Left forelimb (tissue), 1 donor: ENCODE measurements around the gene GATA2.

Source experiments
- DNase-seq: peaks from one replicate; pipeline ENCODE4 v3.0.0-alpha.2; 2018; ENCODE audit warnings: low spot score

GATA2 gene

GRCh38 chr3:128473180-128473519 is 19.9 kb downstream of the GATA2 start:
- DNase-seq, result no peak

DNA sequence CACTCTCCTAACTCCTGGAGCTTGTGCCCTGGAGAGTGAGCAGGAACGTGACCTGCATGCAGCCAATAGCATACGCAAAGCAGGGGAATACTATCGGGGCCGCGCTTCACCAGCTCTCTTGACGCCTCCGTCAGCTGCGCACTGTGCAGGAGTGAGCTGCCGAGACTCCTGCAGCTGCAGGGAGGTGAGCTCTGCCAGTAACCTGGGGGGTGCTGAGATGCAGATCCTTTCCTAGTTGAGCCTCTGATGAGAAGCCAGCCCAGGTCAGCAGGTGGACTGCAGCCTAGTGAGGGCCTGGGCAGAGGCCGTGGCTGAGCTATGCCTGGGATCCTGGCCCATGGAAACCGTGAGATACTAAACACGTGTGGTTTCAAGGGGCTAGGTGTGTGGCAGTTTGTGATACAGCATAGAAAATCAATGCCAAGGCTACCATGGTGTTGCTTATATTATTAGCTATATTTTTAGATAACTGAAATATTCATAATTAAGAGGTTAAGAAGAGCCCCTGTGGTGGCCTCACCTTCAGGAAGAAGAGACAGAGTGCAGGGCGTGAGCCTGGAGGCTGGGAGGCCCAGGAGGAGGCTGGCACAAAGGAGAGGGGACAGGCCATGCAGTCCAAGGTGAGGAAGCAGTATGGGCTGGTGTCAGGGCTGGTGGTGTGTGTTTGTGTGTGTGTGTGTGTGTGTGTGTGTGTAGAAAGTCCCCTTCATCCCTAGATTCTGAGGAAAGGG is 20.4 kb downstream of the GATA2 start:
- DNase-seq, result no peak

DNA sequence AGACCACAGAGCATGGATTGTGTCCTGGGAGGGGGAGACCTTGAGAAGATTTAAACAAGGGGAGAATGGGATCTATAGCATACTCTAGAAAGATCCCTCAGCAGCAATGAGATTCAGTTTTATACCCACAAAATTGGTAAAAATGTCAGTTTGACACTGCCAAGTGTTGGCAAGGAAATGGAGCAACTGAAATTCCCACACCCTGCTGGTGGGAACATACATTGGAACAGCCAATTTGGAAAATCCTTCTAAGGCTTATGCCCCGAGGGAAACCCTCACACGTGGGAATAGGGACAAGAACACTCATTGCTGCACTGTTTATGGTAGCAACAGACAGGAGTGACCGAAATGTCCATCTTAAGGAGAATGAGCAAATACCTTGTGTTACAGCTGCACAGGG is 21.3 kb downstream of the GATA2 start:
- no peak for DNase-seq

- DNase-seq, result no peak
Measured at GRCh38 chr3:128471110-128471509, 21.9 kb downstream of the GATA2 start.

DNA sequence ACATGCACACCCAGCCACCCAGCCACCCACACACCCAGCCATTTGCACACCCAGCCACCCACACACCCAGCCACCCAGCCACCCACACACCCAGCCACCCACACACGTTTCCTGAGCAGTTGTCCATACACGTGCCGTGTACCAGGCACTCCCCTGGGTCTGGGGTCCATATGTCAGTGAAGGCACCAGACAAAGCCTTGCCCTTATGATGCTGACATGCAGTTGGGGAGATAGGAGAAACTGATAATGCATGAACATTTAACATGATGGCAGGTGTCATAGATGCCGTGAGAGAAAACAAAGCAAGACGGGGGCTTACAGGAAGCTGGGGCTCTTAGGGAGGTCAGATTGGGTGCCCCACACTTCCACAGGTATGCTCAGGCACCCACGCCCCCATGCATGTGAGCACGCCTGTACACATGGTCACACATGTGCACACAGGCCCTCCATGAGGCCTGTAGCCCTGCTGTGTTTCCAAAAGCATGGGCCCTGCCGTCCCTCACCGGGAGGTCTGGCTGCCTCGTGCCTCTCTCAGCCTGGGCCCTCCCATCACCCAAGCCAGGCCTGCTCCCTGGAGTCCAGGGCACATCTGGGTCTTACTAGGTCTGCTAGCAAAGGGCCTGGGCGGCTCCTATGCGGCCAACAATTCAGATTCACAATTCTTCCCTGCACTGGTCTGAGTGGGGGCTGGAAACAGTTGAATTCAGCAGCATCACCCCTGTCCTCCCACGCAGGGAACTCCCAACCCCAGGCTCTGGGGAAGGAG is 22.7 kb downstream of the GATA2 start:
- no peak for DNase-seq

DNA sequence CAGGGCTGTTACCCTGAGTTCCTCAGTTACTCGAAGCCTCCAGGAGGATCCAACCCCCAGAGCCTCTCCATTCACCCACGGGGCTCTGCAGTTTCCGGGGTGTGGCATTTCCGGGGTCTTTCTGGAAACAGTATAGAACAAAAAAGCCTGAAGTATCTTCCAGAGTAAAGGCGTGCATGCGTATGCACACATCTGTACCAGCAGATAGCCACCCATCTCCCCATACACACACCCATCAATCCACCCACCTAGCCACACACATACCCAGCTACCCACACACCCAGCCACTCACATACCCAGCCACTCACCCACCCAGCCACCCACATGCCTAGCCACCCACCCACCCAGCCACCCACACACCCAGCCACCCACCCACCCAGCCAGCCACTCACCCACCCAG is 23.4 kb downstream of the GATA2 start:
- no peak for DNase-seq

GRCh38 chr3:128468791-128469527 is 24.0 kb downstream of the GATA2 start:
- no peak for DNase-seq

DNA sequence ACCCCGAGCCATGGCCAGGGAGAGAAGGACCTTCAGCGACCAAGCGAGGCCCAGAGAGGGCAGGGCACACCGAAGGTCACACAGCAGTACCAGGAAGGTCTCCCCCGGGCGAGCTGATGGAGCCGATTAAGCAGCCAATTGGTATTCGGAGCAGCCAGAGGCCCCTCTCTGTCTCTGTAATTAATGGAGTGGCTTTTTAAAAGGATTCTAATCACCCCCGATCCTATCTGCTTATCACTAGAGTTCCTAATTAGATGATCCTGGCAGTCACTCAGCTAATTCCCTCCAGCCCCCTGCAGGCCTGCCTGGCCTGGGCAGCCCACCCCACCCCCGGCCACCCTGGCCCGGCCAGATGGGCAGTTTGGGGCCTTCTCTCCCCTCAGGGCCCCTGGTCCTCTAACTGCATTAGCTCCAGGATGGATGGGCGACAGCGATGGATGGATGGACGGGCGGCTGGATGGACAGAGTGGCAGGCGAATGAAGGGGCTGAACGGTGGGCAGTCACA is 24.7 kb downstream of the GATA2 start:
- no peak for DNase-seq

GRCh38 chr3:128466840-128467541 is 26.0 kb downstream of the GATA2 start, which contains the start of gene DNAJB8:
Gene DNAJB8 (minus strand): TSS chr3:128466890. CDS start chr3:128463245, 3,645 bp downstream.
- no peak for DNase-seq

DNA sequence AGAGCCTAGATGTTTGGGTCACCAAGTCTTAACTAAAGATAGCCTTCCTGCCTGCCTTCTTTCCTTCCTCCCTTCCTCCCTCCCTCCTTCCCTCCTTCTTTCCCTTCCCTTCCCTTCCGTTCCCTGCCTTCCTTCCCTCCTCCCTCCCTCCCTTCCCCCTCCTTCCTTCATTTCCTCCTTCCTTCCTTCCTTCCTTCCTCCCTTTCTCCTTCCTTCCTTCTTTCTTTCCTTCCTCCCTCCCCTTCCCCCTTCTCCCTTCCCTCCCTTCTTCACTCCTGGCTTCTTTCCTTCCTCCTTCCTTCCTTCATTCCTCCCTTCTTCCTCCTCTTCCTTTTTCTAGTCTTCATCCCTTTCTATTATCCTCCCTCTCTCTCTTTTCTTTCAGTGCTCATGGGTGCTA is 28.3 kb downstream of the GATA2 start:
- no peak for DNase-seq

DNA sequence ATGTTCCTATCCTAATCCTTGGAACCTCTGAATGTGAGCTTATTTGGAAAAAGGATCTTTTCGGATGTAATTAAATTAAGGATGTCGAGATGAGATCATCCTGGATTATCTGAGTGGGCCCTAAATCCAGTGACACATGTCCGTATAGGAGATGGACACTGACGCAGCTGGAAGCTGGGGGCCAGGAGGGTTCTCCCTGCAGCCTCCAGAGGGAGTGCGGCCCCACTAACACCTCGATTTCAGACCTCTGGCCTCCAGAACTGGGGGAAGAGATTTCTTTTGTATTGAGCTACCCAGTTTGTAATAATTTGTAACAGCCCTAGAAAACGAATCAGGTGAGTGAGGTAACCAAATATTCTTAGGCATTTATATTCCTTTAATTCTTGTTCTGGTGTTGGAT is 28.8 kb downstream of the GATA2 start:
- no peak for DNase-seq

DNA sequence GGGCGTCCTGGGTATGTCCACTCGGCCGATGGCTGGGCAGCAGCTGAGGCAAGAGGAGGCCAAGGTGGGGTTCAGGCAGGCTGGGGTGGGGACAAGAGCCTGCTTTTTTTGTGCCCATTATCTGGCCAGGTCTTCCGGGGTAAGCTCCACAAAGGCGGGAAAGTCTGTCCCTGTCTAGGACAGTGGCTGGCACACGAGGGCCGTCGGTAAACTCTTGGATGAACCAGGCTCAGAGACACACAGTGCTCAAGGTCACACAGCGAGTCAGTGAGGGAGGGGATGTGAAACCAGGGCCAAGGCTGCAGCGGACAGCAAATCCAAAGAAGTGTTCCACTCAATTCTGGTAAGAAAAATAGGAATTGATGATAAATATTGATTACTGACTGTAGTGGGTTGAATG is 29.2 kb downstream of the GATA2 start:
- no peak for DNase-seq

- DNase-seq, result no peak
Measured at GRCh38 chr3:128463354-128463753, 29.6 kb downstream of the GATA2 start.

DNA sequence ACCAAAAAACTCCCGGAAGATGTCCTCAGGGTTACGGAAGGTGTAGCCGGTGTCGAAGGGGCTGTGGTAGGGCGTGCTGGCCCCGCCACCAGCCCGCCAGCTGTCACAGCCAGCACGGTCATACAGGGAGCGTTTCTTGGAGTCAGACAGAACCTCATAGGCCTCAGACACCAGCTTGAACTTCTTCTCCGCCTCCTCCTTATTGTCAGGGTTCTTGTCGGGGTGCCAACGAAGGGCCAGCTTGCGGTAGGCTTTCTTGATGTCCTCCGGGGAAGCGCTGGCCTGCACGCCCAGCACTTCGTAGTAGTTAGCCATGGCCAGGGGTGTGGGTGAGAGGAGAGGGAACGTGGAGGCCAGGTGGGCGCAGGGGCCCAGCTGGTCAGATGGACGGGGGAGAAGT is 30.1 kb downstream of the GATA2 start:
- no peak for DNase-seq

- DNase-seq, result no peak
Measured at GRCh38 chr3:128462341-128462910, 30.6 kb downstream of the GATA2 start.

- no peak for DNase-seq
Measured at GRCh38 chr3:128461731-128462130, 31.3 kb downstream of the GATA2 start.

DNA sequence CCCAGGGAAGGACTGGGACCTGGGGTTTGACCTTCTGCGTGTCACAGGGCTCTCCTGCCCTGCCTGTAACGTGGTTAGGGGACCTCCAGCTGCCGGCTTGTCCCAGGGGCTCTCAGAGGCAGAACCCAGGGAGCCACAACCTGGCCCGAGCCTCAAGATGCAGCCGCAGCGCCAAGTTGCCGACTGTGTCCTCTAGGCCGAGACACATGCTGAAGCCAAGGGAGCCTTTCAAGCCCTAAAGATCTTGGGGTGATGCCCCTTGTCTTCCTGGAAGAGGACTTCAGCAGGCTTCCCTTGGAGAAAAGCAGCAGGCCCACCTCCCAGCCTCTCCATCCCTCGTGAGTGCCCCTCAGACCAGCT is 33.6 kb downstream of the GATA2 start:
- no peak for DNase-seq

DNA sequence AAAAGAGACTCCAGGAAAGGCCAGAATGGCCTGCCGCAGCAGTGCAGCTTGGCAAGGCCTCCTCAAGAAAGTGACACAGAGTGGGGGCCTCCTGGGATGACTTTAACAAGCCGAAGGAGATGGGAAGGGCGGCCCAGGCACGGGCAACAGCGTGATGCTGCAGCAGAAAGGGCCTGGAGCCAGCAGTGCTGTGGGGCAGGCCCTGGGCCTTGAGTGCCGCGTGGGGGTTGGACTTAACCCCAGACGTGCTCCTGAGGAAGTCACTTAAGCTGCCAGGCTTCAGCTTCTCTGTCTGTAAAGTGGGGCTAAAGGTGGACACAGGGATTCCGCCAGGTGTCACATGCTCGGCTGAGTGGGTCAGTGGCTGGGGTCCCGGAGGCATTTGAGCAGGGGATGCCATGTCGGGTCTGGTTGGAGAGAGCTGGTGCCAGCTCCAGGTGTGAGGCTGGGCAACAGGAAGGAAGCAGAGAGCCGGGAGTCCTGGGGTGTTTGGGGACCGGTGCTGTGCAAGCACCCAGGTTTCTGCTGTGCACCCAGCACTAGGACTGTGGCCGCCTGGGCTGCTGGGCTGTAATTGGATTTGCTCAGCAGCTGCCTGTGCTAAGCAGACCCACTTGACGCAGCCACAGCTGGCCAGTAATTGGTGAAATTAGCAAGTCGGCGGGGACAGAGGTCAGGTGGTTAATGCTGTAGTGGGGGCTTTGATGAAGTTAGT is 34.1 kb downstream of the GATA2 start:
- DNase-seq, result no peak

DNA sequence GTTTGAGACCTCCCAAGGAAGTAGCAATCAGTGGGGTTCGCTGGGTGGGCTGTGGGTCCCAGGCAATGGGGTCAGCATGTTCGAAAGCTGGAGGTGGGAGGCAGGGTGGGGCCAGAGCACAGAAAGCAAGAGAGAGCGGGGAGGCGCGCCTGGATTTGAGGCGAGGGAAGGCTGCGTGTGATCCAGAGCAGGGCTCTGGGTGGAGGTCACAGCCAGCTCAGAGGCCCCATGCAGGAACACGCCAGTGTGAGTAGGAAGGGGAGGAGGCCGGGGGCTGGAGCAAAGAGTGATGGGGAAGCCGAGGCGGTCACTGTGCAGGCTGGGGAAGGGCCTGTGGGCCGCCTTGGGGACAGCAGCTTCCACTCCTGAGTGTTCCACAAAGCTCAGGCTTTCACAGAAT is 35.1 kb downstream of the GATA2 start:
- DNase-seq, result no peak

DNA sequence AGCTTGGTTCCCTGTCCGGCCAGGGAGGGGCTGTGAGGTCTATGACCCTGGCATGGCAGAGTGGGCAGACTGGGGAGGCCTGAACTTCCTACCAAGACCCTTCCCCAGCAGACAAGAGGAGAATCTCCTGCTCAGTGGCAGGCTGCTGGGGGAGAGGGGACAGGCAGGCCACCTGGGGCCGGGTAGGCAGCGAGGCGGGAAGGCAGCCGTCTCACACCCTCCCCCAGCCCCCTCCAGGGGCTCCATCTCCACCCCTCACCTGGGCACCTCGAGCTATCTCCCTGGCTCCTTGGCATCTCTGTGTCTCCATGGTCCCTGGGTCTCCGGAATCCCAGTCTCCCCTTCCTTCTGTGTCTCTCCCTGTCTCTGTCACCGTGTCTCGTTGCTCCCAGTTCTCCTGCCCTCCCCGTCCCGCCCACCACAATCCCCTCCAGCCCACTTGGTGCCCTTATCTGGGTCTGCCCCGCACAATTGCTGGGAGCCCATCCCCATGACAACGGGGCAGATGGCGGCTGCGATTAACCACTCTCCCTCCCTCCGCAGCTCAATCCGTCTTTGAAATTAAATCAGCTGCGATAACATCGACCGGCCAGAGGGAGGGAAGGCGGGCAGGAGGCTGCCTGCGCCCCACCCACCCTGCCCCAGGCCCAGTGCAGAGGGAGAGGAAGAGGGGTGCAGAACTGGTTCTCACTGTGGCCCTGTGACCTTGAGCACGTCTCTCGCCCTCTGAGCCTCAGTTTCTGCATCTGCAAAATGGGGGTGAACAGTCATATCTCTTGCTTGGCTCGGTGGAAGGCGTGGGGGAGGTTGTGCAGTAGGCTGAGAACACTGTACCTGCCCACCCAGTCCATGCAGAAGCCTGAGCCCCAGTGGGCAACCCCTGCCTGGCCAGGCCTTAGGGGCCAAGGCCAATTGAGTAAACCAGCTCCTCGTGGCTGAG is 36.0 kb downstream of the GATA2 start:
- DNase-seq, result no peak
